ENCODE results near the gene APC2.
A peak's percentile ranks its signal among the peaks of the same experiment; 100 is the strongest.
"Not testable (repeated sequence)": the region's sequence is repeated elsewhere in the genome, so short reads cannot be mapped to it uniquely, and the experiment has no call there.

APC2 gene

DNA sequence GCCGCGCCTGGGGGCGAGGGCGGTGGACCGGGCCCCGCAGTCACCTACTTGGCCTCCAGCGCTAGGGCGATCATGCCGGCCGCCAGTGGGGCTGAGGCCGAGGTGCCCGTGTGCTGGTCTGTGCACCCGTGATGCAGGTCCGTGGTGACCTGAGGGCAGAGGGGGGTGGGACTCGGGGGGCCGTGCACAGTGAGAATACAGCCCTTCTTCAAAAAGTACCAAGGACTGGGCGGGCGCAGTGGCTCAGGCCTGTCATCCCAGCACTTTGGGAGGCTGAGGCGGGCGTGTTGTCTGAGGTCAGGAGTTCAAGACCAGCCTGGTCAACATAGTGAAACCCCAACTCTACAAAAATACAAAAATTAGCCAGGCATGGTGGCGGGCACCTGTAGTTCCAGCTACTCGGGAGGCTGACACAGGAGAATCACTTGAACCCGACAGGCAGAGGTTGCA lies 34.1 kb downstream of the APC2 start:
- no peak for DNase-seq

DNA sequence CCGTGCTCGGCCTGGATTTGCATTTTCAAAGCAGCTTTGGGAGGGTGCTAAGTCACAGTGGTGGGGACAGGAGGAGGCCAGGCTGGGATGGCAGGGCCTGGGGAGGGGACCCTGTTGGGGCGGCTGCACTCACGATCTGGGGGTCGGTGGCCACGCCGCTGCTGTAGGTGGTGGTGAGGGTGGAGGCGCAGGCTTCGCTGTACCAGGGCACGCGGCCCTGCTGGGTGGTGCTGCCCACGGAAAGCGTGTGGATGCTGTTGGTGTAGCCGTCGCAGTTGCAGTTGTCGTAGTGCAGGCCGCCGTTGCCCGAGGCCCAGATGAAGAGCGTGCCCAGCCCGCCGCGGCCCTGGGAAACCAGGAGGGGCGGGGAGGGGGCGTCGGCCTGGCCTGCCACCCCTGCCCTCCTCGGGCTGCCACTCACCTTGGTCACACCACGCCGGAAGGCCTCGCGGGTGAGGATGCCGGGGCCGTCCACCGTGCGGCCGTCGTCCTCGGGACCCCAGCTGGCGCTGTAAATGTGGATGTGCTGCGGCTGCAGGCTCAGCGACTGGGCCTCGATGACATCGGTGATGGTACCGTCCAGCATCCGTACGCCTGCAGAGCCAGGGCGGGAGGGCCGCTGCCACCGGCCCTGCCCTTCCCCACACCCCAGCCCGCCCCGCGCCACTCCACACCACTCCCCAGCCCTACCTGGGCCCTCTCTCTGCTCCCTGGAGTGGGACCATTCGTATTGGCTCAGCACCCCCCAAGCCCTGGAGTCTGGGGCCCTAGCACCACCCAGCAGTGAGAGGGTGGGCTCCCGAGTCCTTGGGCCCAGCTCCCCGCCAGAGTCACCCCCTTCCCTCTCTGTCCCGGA lies 37.0 kb downstream of the APC2 start:
- DNase-seq, result no peak

DNA sequence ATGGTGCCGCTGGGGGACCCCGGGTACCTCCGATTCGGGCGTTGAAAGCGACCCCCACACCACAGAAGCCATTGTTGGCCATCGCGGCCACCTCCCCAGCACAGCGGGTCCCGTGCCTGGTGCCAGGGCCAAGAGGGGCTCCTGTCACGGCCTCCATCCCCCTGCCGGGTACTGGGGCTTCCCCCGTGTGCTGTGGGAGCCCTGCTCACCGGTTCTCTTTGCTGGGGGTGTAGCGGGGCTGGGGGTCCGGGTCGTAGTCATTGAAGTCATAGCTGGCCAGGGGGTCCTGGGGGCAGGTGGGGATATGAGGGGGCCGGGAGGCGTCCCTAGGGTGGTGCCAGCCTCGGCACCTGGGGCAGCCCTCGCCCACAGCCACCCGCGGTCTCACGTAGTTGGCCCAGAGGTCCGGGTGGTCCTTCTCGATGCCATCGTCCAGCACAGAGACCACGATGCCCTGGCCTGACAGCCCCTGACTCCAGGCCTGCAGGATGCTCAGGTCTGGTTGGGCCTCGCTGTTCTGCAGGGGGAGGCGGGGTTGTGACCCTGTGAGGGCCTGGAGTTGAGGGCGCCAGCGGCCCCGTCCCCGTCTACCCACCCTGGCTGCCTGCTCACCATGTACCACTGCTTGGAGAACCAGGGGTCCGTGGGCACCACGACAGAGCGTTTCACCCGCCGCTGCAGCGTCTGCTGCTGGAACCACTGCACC lies 37.8 kb downstream of the APC2 start:
- no peak for DNase-seq

DNA sequence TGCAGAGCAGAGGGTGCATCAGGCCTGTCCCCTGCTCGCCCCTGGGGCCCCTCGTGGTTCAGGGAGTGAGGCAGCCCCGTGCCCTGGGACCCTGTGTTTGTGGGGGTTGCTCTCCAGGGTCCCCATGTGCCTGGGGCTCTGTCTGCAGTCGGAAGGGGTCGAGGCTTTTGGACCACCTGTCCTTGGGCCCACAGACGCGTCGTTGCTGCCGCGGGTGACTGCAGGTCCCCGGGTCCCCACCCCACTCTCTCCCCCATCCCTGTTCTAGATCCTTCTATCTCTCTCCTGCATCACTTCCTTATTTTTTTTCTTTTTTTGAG lies 38.3 kb downstream of the APC2 start:
- DNase-seq, result no peak

DNA sequence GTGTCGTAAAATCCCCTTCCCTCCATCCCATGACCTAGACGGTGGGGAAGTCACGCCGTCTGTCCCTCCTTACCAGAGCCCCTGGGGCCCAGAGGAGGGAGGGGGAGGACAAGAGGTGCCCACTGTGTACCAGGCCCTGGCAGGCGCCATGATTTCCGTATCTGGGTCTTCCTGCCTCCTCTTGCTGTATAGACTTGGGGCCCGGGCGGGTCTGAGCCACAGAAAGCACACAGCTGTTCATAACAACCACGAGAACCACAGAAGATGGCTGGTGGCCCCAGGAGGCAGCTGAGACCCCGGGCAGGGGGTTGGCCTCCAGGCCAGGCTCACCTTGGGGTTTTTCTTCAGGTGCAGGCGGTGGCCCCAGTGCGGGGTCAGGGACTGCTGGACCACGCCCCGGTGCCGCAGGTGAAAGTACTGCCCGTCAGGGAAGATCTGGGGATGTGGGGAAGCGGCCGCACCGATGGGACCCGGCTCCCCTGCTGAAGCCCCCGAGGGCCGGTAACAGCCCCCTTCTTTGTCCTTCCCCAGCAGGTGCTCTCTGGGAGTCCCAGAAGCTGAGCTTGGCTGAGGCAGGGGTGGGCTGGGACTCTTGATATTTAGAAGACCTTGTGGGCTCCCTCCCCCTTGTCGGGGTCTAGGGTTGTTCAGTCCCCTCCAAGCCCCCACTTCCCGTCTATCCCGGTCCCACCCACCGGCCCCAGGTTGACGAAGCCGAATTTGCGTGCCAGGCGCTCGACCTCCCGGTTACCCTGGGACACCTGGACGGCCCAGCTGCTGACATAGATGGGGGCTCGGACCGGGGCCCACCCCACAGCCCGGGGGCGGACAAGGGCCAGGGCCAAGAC lies 39.8 kb downstream of the APC2 start:
- no peak for DNase-seq

DNA sequence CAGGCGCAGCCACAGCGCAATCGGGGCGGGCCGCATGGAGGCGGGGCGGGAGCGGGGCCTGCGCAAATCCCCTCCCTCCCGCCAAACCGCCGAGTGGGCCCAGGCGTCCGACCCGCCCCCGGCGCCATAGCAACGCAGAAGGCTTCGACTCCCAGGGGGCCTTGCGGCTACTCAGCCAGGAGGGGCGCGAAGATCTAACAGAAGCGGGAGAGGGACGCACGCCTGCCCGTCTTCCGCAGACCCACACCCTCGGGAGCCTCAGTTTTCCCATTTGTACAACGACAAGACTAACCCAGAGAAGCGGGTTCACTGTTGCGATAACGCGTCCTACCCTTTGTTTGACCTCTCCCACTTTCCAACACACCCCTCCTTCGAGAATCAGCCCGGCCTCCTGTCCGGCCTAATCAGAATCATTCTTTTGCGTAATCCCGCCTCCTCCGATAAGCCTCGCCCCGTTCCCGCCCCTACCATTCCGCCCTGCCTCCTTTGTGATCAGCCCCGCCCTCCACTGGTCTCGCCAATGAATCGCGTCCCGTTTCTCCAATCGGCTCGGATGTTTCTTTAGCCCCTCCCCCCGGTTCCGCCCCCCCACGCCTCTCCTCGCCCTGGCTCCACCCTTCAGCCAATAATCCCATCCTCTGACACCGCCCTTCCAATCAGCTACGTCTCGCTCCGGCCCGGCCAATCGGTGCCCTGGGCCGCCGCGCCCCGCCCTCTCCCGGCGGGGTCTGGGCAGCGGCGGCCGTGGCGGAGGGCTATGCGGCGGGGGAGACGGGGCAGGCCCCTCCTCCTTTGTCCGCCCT lies 40.6 kb downstream of the APC2 start, which contains the start of gene PCSK4:
TSS of gene PCSK4 (minus strand) at position 40 of the 803 bp plus-strand sequence. CDS start at position 36, 4 bp downstream.
- peak; percentile 98 for DNase-seq

DNA sequence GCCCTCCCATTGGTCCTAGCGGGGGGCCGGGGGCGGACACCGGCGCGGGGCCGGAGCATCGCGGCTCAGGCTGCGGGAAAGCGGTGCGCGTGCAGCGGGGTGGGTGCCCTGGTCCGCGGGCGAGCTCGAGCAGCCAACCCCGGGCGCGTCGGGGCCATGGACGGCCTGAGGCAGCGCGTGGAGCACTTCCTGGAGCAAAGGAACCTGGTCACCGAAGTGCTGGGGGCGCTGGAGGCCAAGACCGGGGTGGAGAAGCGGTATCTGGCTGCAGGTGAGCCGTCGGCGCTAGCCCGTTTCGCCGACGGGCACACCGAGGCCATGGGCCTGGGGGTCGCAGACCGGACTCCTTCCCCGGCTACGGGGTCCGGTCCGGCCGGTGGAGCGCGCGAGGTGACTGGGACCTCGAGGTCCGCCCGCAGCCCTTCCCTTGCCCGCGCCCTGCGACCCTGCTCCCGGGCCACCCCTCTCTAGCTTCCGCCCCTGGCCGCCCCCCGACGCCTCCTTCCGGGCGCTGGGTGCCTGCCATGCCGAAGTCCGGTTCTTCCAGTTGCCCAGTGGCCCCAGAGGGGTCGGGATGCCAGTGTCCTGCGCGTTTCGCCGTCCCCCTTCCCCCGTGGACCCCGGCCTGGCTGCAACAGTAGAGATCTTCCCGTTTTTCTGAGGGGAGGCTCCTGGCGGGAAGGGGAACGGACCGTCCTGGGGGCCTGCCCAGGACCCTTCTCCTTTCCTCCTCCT lies 41.4 kb downstream of the APC2 start, which contains the start of gene REEP6:
TSS of gene REEP6 (plus strand) at position 68 of the 735 bp plus-strand sequence. CDS start at position 157, 89 bp downstream.
- no peak for DNase-seq

DNA sequence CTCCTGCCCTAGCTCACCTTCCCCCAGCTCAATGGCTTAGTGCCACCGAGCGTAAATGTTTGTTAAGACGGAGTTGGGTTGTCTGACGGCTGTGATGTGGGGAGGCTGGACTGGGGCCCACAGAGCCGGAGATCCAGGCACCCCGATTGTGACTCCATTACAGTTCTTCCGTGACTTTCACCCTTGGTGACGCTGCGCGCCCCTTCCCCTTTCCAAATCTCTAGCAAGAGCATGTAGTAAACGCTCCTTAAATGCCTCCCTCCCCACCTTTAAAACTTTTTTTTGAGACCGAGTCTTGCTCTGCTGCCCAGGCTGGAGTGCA lies 41.9 kb downstream of the APC2 start:
- DNase-seq, result no peak

DNA sequence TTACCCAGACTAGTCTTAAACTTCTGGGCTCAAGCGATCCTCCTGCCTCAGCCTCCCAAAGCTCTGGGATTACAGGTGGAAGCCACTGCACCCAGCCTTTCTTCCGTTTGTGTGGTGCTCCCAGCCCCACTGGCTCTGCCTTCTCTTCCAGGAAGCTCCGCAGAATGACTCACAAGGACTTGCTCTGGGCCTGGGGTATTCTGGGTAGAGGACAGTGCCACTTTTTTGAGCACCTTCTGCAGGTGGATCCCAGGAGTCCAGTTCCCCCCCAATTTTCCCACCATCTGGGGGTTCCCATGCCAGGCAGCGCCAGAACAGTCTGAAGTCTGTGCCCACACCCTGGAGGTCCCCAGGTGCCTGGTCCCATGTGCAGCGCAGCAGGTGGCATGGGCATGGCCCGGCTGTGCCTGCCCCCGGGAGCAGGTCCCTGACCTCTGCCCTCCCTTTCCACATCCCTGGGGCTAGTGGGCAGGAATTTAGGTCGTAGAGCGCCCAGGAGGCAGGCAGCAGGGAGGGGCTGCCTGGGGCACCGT lies 42.6 kb downstream of the APC2 start:
- no peak for DNase-seq

DNA sequence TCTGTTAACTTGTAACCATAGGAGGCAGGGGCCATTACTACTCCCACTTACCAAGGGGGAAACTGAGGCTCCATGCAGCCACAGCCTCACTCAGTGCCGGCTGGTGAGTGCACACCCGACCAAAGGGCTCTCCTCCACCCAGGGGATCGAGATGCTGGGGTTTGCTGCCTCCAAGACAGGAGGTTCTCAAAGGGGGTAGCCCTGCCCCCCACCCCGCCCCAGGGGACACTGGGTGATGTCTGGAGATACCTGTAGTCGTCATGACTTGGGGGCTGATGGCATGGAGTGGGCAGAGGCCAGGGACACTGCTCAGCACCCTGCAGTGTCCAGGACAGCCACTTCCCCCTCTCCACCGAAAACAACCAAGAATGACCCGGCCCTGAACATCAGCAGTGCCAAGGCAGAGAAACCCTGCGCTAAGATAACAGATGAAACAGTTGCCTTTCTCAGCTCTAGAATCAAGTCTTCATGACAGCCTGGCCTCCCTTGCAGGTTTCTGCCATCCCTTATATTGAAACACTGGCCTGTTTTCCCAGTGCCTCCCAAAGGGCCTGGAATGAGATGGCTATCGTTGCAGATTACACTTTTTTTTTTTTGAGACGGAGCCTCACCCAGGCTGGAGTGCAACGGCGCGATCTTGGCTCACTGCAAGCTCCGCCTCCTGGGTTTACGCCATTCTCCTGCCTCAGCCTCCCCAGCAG lies 44.3 kb downstream of the APC2 start:
- no peak for DNase-seq

DNA sequence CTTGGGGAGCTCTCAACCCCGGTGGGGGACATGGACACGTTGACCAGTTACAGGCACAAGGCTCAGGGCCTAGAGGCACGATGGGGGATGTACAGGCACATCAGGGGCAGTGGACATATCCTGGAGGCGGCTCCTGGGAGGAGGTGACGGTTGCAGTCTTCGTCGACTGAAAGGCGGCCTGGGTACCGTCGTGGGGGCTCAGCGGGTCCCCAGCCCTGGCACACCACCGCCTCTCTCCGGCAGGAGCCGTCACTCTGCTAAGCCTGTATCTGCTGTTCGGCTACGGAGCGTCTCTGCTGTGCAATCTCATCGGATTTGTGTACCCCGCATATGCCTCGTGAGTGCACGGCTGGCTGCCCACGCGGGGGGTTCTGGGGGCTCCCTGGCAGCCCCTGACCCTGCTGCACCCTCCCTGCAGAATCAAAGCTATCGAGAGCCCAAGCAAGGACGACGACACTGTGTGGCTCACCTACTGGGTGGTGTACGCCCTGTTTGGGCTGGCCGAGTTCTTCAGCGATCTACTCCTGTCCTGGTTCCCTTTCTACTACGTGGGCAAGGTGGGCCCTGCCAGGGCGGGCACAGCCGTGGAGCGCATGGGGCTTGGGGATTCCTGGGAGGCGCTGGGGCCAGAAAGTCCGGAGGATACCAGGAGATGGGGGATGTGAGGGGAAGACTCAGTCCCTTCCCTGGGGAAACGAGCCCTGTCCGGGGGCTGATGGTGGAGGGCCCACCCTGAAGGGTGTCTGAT lies 45.3 kb downstream of the APC2 start:
- DNase-seq, result no peak

DNA sequence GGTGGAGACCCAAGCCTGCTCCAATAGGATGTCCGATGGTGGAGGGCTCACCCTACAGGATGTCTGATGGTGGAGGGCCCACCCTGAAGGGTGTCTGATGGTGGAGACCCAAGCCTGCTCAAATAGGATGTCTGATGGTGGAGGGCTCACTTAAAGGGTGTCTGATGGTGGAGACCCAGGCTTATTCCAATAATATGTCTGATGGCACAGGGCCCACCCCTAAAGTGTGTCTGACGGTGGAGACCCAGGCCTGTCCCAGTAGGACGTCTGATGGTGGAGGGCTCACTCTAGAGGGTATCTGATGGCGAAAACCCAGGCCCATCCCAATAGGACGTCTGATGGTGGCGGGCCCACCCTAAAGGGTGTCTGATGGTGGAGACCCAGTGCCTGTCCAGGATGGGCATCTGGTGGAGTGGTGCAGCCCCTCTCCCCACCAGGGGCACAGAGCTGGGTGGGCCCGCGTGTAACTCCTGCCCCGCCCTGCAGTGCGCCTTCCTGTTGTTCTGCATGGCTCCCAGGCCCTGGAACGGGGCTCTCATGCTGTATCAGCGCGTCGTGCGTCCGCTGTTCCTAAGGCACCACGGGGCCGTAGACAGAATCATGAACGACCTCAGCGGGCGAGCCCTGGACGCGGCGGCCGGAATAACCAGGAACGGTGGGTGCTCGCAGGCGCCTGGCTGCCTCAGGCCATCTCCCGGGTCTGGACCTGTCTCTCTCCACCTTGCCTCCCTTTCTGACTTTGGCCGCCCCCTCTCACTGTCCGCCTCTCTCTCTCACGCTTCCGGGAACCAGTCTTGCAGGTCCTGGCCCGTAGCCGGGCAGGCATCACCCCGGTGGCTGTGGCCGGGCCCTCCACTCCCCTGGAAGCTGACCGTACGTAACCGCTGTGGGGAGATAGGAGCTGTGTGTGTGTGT lies 46.1 kb downstream of the APC2 start:
- DNase-seq, result no peak

DNA sequence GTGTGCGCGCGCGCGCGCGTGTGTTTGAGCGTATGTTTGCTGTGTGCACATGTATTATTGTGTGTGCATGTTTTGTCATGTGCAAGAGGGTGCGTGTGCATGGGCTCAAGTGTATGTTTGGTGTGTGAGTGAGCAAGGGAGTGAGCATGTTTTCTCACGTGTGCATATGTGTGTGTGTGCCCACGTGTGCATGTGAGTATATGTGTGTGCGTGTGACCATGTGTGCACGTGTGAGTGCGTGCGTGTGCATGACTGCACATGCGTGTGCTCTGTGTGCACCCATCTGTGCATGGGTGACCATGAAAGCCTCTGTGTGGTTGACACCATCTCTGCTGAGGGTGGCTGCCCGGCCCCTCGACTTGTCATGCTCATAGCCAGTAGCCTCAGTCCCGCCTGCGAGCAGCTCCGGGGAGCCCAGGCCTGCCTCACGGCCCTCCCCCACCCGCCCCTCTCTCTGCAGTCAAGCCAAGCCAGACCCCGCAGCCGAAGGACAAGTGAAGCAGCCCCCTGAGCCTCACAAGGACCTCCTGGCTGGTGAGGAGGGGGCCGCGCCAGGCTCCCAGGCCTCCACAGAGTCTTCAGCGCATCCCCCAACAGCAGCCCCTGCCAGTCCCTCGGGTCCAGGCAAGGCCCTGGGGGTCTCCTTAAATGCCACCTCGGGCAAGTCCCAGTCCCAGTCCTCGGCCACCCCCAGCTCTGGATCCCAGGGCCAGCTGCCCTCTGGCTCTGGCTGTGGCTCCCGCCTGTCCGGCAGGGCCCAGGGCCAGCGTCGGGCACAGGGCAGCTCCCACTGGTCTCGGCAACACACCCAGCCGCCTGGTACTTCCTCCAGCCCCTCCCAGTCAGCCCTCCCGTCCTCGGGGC lies 47.0 kb downstream of the APC2 start:
- DNase-seq, result no peak

DNA sequence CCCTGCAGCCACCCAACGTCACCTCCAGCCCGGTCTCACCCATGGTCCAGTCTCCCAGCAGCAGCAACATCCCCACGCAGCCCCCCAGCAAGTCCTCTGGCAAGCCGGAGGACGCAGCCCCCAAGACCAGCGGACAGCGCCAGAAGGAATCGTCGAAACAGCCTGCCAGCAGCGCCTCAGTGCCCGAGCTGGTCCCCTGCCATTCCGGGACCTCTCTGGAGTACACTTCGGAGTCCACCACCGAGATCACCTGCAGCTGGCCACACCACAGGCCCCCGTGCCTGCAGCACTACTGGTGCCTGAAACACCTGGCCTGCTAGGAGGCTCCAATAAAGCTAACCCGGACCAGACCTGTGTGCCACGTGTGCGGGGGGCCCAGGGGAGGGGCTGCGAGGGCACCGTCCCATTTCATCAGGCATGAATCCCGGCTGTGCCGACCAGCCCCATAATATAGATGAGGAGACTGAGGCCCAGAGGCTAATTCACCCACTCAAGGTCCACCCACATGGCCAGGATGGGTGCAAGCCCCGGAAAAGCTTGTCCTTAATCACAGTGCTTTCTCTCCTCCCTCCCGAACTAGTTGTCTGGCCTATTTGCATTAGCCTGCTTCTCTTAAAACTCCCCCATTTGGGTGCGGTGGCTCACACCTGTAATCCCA lies 47.8 kb downstream of the APC2 start:
- no peak for DNase-seq

DNA sequence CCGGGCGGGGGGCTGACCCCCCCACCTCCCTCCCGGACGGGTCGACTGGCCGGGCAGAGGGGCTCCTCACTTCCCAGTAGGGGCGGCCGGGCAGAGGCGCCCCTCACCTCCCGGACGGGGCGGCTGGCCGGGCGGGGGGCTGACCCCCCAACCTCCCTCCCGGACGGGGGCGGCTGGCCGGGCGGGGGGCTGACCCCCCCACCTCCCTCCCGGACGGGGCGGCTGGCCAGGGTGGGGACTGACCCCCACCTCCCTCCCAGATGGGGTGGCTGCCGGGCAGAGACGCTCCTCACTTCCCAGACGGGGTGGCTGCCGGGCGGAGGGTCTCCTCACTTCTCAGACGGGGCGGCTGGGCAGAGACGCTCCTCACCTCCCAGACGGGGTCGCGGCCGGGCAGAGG lies 49.3 kb downstream of the APC2 start:
- DNase-seq, result not testable (repeated sequence)

DNA sequence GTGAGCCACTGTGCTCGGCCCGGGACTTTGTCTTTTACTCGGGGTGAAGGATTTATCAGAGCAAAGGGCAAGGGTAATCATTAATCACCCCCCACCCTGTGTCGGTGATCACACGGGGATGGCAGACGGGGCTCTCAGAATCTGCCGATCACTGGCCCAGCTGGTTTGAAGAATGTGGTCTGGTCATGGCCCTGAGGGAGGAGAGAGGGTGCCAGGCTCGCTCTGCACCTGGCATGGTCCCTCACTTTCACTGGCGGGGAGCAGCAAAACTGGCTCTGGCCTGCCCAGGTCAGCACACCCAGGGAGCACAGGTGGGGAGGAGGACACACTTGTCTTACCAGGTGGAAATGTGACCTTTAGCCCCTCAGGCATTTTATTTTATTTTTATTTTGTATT lies 51.3 kb downstream of the APC2 start:
- DNase-seq, result no peak

DNA sequence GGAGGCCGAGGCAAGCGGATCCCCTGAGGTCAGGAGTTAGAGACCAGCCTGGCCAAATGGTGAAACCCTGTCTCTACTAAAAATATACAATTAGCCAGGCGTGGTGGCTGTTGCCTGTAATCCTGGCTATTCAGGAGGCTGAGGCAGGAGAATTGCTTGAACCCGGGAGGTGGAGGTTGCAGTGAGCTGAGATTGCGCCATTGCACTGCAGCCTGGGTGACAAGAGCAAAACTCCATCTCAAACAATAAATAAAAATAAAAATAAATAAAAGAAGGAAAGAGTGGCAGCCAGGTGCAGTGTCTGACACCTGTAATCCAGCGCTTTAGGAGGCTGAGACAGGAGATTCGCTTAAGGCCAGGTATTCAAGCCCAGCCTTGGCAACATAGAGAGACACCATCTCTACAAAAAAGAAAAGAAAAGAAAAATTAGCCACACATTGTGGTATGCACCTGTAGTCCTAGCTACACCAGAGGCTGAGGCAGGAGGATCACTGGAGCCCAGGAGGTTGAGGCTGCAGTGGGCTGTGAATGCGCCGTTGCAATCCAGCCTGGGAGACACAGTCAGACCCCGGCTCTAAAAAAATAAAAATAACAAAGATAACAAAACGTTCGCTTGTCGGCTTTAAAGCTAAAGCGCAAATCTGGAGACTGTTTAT lies 52.6 kb downstream of the APC2 start:
- no peak for DNase-seq

Measured in activated T-cell treated with anti-CD3 and anti-CD28 coated beads, Interleukin-2, amount 50 U/mL, for 1 hour (primary cell).